Neuronal stem cell (in vitro differentiated cells): ENCODE results near the gene NAB1.

ENCODE experiments used
- DNase-seq: peaks from one replicate; pipeline ENCODE4 v3.0.0-alpha.2; 2013; ENCODE audit warnings: low spot score
- H2AFZ ChIP-seq: one replicate; pipeline ENCODE4 v1.6.1; 2013; ENCODE audit warnings: mild to moderate bottlenecking, low read length, inconsistent platforms
- H2AK5ac ChIP-seq: 2 replicates; pipeline ENCODE4 v1.6.1; 2013; ENCODE audit warnings: low read depth, mild to moderate bottlenecking, inconsistent platforms, low read length, moderate library complexity, mixed read lengths
- H2BK120ac ChIP-seq: 2 replicates; pipeline ENCODE4 v1.6.1; 2013; ENCODE audit warnings: low read depth, mild to moderate bottlenecking, inconsistent platforms, low read length, moderate library complexity, mixed read lengths
- H2BK12ac ChIP-seq: one replicate; pipeline ENCODE4 v1.6.1; 2013; ENCODE audit warnings: low read length, inconsistent platforms
- H2BK15ac ChIP-seq: 2 replicates; pipeline ENCODE4 v1.6.1; 2013; ENCODE audit warnings: mild to moderate bottlenecking, low read length, inconsistent platforms, mixed read lengths
- H2BK5ac ChIP-seq: one replicate; pipeline ENCODE4 v1.6.1; 2013; ENCODE audit warnings: inconsistent platforms, mild to moderate bottlenecking, low read length, moderate library complexity
- H3K14ac ChIP-seq: one replicate; pipeline ENCODE4 v1.6.1; 2013; ENCODE audit warnings: low read length, inconsistent platforms
- H3K18ac ChIP-seq: 2 replicates; pipeline ENCODE4 v1.6.1; 2013; ENCODE audit warnings: low read length, inconsistent platforms
- H3K23ac ChIP-seq: 2 replicates; pipeline ENCODE4 v1.6.1; 2013; ENCODE audit warnings: low read depth, mild to moderate bottlenecking, mixed read lengths, low read length, inconsistent platforms; ENCODE audit not compliant: poor library complexity
- H3K27ac ChIP-seq: replicated peaks from 3 replicates; pipeline ENCODE4 v1.5.1; 2013; ENCODE audit warnings: low read length, inconsistent platforms
- H3K27me3 ChIP-seq, 3 experiments: 2 replicates each; pipeline ENCODE4 v1.6.1; 2013; ENCODE audit warnings: low read length in 3 of 3, mild to moderate bottlenecking in 2 of 3, inconsistent platforms in 1 of 3, low read depth in 1 of 3, mixed read lengths in 1 of 3, moderate library complexity in 1 of 3; ENCODE audit not compliant: control insufficient read depth in 3 of 3, insufficient read depth in 3 of 3
- H3K36me3 ChIP-seq, 2 donors: replicated peaks in 1 of 2; 2 replicates each; pipeline ENCODE4 v1.6.1; 2013; ENCODE audit warnings: low read length in 2 of 2; ENCODE audit not compliant: control insufficient read depth in 2 of 2, insufficient read depth in 2 of 2
- H3K4ac ChIP-seq: 2 replicates; pipeline ENCODE4 v1.6.1; 2013; ENCODE audit warnings: inconsistent platforms, mild to moderate bottlenecking, low read length, moderate library complexity
- H3K4me1 ChIP-seq, 2 donors: 1 replicate in 1 of 2; 2 replicates in 1 of 2; pipeline ENCODE4 v1.6.1; 2013; ENCODE audit warnings: low read length in 2 of 2, low read depth in 1 of 2; ENCODE audit not compliant: control insufficient read depth in 2 of 2, insufficient read depth in 1 of 2
- H3K4me2 ChIP-seq: one replicate; pipeline ENCODE4 v1.6.1; 2013; ENCODE audit warnings: mild to moderate bottlenecking, low read length, inconsistent platforms; ENCODE audit not compliant: insufficient read depth, poor library complexity, severe bottlenecking
- H3K4me3 ChIP-seq, 2 donors: 2 replicates each; pipeline ENCODE4 v1.5.1; 2013; ENCODE audit warnings: low read length in 2 of 2, mild to moderate bottlenecking in 2 of 2, inconsistent platforms in 1 of 2, moderate library complexity in 1 of 2
- H3K79me1 ChIP-seq: one replicate; pipeline ENCODE4 v1.6.1; 2013; ENCODE audit warnings: low read depth, mild to moderate bottlenecking, inconsistent platforms, low read length, moderate library complexity
- H3K9ac ChIP-seq: one replicate; pipeline ENCODE4 v1.6.1; 2013; ENCODE audit warnings: mild to moderate bottlenecking, low read depth, low read length, inconsistent platforms; ENCODE audit not compliant: poor library complexity
- H3K9me3 ChIP-seq, 2 donors: replicated peaks in 1 of 2; 2 replicates each; pipeline versions ENCODE3 to v1.6.1; 2013; ENCODE audit warnings: low read length in 2 of 2, mild to moderate bottlenecking in 2 of 2, inconsistent platforms in 1 of 2, low read depth in 1 of 2, mixed read lengths in 1 of 2, moderate library complexity in 1 of 2; ENCODE audit not compliant: control insufficient read depth in 2 of 2, insufficient read depth in 1 of 2
- H4K8ac ChIP-seq: one replicate; pipeline ENCODE4 v1.6.1; 2013; ENCODE audit warnings: low read depth, mild to moderate bottlenecking, inconsistent platforms, low read length, moderate library complexity
- H4K91ac ChIP-seq: one replicate; pipeline ENCODE4 v1.6.1; 2013; ENCODE audit warnings: low read length, low read depth, mild to moderate bottlenecking, inconsistent platforms; ENCODE audit not compliant: poor library complexity
- WGBS, 2 donors: extraction: QIAGEN DNeasy Blood & Tissue Kit; methylation state at CpG; one replicate each; pipeline ENCODE4 v1.1.7; 2013; ENCODE audit warnings: missing lambda C conversion rate in 2 of 2, mixed read lengths in 1 of 2; ENCODE audit not compliant: insufficient read length in 2 of 2, insufficient replicate concordance in 1 of 2; ENCODE audit errors: extremely low coverage in 2 of 2; 5-methylcytosine and 5-hydroxymethylcytosine counted together

The NAB1 gene

GRCh38 chr2:190634381-190634780 is 14.5 kb upstream of the NAB1 start:
- no peak overlapping the region for H2AK5ac ChIP-seq
- H3K14ac ChIP-seq: no peak overlapping the region
- H2BK15ac ChIP-seq: no peak overlapping the region
- H2BK120ac ChIP-seq: no peak overlapping the region
- no peak overlapping the region for H4K91ac ChIP-seq
- H4K8ac ChIP-seq: no peak overlapping the region
- no CpG with 5 or more reads among the region's 3 CpGs for WGBS, 2 donors
- no peaks in the 10 kb centered on the region for H3K27me3 ChIP-seq
- H3K23ac ChIP-seq: no peak overlapping the region
- H3K36me3 ChIP-seq: no peaks in the 10 kb centered on the region
- peaks cover 0 to 11% of the 10 kb centered on the region in 2 donors for H3K4me1 ChIP-seq
- H3K9me3 ChIP-seq: no peaks in the 10 kb centered on the region
- H2BK12ac ChIP-seq: no peak overlapping the region
- H3K18ac ChIP-seq: no peak overlapping the region
- no peak overlapping the region for H3K27ac ChIP-seq
- H3K4me3 ChIP-seq: no peak overlapping the region
- H3K9ac ChIP-seq: no peak overlapping the region
- no peaks in the 10 kb centered on the region for H3K79me1 ChIP-seq
- no peak overlapping the region for H2AFZ ChIP-seq
- no peak overlapping the region for H3K4ac ChIP-seq
- DNase-seq: no peak
- no peak overlapping the region for H2BK5ac ChIP-seq
- no peak overlapping the region for H3K4me2 ChIP-seq

- no peak overlapping the region for H2BK120ac ChIP-seq
- no peak overlapping the region for H3K27ac ChIP-seq
- no peak overlapping the region for H2AK5ac ChIP-seq
- H3K36me3 ChIP-seq: no peaks in the 10 kb centered on the region
- H3K18ac ChIP-seq: no peak overlapping the region
- no peak overlapping the region for H4K91ac ChIP-seq
- H3K4me1 ChIP-seq: peaks cover 0 to 11% of the 10 kb centered on the region in 2 donors
- no CpG with 5 or more reads among the region's 4 CpGs for WGBS, 2 donors
- no peak overlapping the region for H3K14ac ChIP-seq
- DNase-seq: no peak
- H2BK5ac ChIP-seq: no peak overlapping the region
- no peak overlapping the region for H3K4me2 ChIP-seq
- H3K4me3 ChIP-seq: no peak overlapping the region
- no peak overlapping the region for H3K23ac ChIP-seq
- no peak overlapping the region for H2BK15ac ChIP-seq
- no peaks in the 10 kb centered on the region for H3K79me1 ChIP-seq
- no peak overlapping the region for H2AFZ ChIP-seq
- H3K27me3 ChIP-seq: no peaks in the 10 kb centered on the region
- no peaks in the 10 kb centered on the region for H3K9me3 ChIP-seq
- no peak overlapping the region for H4K8ac ChIP-seq
- no peak overlapping the region for H3K9ac ChIP-seq
- no peak overlapping the region for H3K4ac ChIP-seq
- no peak overlapping the region for H2BK12ac ChIP-seq
These were observed 13.1 kb upstream of the NAB1 start for GRCh38 chr2:190635781-190636180.

GRCh38 chr2:190636361-190636760 is 12.5 kb upstream of the NAB1 start:
- Histone ChIP-seq H3K4me1 (peaks cover 2 to 11% of the 10 kb centered on the region in 2 donors), H3K36me3 (no peaks in the 10 kb centered on the region), H2BK15ac (no peak overlapping the region), H3K14ac (no peak overlapping the region), H2BK5ac (no peak overlapping the region), H3K27ac (no peak overlapping the region), H4K91ac (no peak overlapping the region), H4K8ac (no peak overlapping the region), H3K4ac (no peak overlapping the region), H3K23ac (no peak overlapping the region), H3K4me2 (no peak overlapping the region), H2AK5ac (no peak overlapping the region), H3K18ac (no peak overlapping the region), H2BK120ac (no peak overlapping the region), H3K9me3 (no peaks in the 10 kb centered on the region), H3K79me1 (no peaks in the 10 kb centered on the region), H2AFZ (peak overlapping the region; percentile 77), H3K27me3 (no peaks in the 10 kb centered on the region), H3K9ac (no peak overlapping the region), H2BK12ac (no peak overlapping the region), H3K4me3 (no peak overlapping the region)
- no CpG with 5 or more reads among the region's 3 CpGs for WGBS, 2 donors
- DNase-seq: no peak

- peaks cover 2 to 11% of the 10 kb centered on the region in 2 donors for H3K4me1 ChIP-seq
These were observed 11.6 kb upstream of the NAB1 start for GRCh38 chr2:190637281-190637734.

More at GRCh38 chr2:190637281-190637734, 11.6 kb upstream of the NAB1 start:
- peak overlapping the region; percentile 77 for H2AFZ ChIP-seq
- H3K4ac ChIP-seq: no peak overlapping the region
- H3K18ac ChIP-seq: no peak overlapping the region
- H3K36me3 ChIP-seq: no peaks in the 10 kb centered on the region
- no peak overlapping the region for H4K8ac ChIP-seq
- no peak overlapping the region for H2BK5ac ChIP-seq
- no CpG with 5 or more reads among the region's 1 CpG for WGBS, 2 donors
- no peak overlapping the region for H3K23ac ChIP-seq
- no peak overlapping the region for H3K27ac ChIP-seq
- H3K9ac ChIP-seq: no peak overlapping the region
- no peak overlapping the region for H2BK15ac ChIP-seq
- no peak for DNase-seq
- H2AK5ac ChIP-seq: no peak overlapping the region
- no peak overlapping the region for H3K14ac ChIP-seq
- H3K4me3 ChIP-seq: no peak overlapping the region
- H3K4me2 ChIP-seq: no peak overlapping the region
- no peak overlapping the region for H2BK12ac ChIP-seq
- no peak overlapping the region for H4K91ac ChIP-seq
- H2BK120ac ChIP-seq: no peak overlapping the region
- no peaks in the 10 kb centered on the region for H3K79me1 ChIP-seq
- H3K9me3 ChIP-seq: no peaks in the 10 kb centered on the region
- no peaks in the 10 kb centered on the region for H3K27me3 ChIP-seq
